Measurements from ENCODE around the gene SDHD.

SDHD gene

DNA sequence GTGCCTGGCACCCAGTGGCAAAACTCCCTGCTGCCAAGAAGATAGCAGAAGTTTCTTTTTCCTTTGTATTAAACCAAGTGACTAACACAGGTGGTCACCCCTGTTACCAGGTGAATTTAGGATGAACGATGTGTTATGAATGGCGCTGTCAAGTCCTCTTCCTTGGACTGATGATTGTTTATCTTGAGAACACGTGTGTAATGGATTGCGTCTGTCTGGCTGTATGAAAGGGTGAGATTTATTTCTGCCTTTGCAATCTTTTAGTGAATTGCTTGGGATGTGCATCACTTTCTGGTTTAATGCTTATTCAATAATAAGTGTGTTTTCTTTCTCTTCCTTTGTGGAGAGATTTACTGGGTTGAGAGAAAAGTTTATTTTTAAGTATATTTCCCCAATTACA lies 36.5 kb downstream of the SDHD start:
- no peaks in the 10 kb centered on the region for H3K9me3 ChIP-seq (ENCODE audit: control insufficient read depth, low read length)
- H3K27me3 ChIP-seq (replicated peaks; ENCODE audit: control insufficient read depth, insufficient read depth, low read length, poor library complexity, severe bottlenecking): no peaks in the 10 kb centered on the region
- DNase-seq: no peak

DNA sequence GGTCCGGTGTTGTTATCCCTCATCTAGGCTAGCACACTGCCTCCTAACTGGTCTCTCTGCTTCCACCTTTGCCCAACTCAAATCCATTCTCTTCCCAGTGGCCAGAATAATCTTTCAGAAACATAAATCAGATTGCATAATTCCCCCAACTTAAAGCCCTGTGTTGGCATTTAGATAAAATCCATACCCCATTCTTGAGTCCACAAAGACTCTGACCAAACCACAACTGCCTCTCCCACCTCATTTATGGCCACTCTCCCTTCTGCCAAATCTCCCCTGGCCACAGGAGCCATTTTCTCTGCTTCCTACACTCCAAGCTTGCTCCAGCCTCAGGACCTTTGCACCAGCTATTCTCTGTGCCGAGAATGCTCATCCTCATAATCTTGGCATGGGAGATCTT lies 40.4 kb downstream of the SDHD start:
- no peaks in the 10 kb centered on the region for H3K9me3 ChIP-seq (ENCODE audit: control insufficient read depth, low read length)
- no peak overlapping the region for H3K27ac ChIP-seq (ENCODE audit: insufficient read depth, low read length, poor library complexity, severe bottlenecking)
- no peak overlapping the region for H3K4me3 ChIP-seq (ENCODE audit: insufficient read depth, low read depth, low read length, poor library complexity, severe bottlenecking)
- no peak for DNase-seq
- H3K36me3 ChIP-seq (ENCODE audit: control insufficient read depth, insufficient read depth, low read length): no peaks in the 10 kb centered on the region
- no peaks in the 10 kb centered on the region for H3K4me1 ChIP-seq (ENCODE audit: control insufficient read depth, insufficient read depth, low read length, poor library complexity, severe bottlenecking)
- H3K27me3 ChIP-seq (replicated peaks; ENCODE audit: control insufficient read depth, insufficient read depth, low read length, poor library complexity, severe bottlenecking): no peaks in the 10 kb centered on the region

More for the DNA sequence above, 36.5 kb downstream of the SDHD start:
- Histone ChIP-seq H3K36me3 (ENCODE audit: control insufficient read depth, insufficient read depth, low read length) (no peaks in the 10 kb centered on the region), H3K4me1 (ENCODE audit: control insufficient read depth, insufficient read depth, low read length, poor library complexity, severe bottlenecking) (no peaks in the 10 kb centered on the region), H3K27ac (ENCODE audit: insufficient read depth, low read length, poor library complexity, severe bottlenecking) (no peak overlapping the region), H3K4me3 (ENCODE audit: insufficient read depth, low read depth, low read length, poor library complexity, severe bottlenecking) (no peak overlapping the region)

DNA sequence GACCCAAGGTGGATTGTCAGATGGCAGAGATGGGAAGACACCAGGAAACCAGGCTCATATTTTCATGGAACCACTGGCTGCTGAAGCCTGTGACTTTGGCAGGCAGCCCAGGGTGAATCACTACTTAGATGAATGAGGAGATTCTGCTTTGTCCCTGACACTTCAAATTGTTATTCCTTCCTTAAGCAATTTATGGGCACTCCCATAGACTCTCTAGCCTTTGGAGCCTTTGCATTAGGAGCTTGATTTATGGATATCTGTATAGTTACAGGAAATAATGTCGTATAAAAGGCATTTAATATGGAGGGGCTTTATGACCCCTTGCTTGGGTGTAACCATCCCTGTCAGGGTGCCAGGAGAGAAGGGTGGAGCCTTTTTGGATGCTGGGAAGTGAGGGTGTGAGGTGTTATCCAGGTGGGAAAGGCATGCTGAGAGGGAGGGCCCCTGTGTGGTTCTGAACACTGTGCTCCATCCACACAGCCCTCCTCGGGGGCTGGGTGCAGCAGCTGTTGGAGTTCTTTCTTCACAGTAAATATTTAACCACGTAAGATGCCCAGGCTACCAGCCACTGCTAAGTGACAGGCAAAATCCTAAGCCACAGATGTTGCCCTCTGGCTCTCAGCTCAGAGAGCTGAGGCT lies 41.9 kb downstream of the SDHD start:
- no peaks in the 10 kb centered on the region for H3K4me1 ChIP-seq (ENCODE audit: control insufficient read depth, insufficient read depth, low read length, poor library complexity, severe bottlenecking)
- H3K4me3 ChIP-seq (ENCODE audit: insufficient read depth, low read depth, low read length, poor library complexity, severe bottlenecking): no peak overlapping the region
- H3K36me3 ChIP-seq (ENCODE audit: control insufficient read depth, insufficient read depth, low read length): no peaks in the 10 kb centered on the region
- H3K27ac ChIP-seq (ENCODE audit: insufficient read depth, low read length, poor library complexity, severe bottlenecking): no peak overlapping the region
- no peaks in the 10 kb centered on the region for H3K27me3 ChIP-seq (replicated peaks; ENCODE audit: control insufficient read depth, insufficient read depth, low read length, poor library complexity, severe bottlenecking)
- H3K9me3 ChIP-seq (ENCODE audit: control insufficient read depth, low read length): no peaks in the 10 kb centered on the region
- no peak for DNase-seq

DNA sequence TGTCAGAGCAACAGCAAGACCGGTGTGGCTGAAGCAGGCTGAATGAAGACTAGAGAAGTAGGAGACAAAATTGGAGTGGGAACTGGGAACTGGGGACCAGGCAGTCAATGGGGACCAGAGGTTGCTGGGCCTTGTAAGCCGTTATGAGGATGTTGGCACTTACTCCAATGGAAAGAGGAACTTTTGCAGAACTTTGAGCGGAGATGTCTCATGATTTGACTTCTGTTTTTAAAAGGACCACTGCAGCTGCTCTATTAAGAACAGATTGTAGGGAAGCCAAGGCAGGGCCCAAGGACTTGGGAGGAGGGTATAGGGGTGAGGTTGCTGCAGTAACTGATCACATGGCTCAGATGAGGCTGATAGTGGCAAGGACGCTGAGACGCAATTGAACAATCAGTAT lies 43.0 kb downstream of the SDHD start:
- H3K36me3 ChIP-seq (ENCODE audit: control insufficient read depth, insufficient read depth, low read length): no peaks in the 10 kb centered on the region
- no peak overlapping the region for H3K27ac ChIP-seq (ENCODE audit: insufficient read depth, low read length, poor library complexity, severe bottlenecking)
- no peak for DNase-seq
- H3K27me3 ChIP-seq (replicated peaks; ENCODE audit: control insufficient read depth, insufficient read depth, low read length, poor library complexity, severe bottlenecking): no peaks in the 10 kb centered on the region
- no peaks in the 10 kb centered on the region for H3K4me1 ChIP-seq (ENCODE audit: control insufficient read depth, insufficient read depth, low read length, poor library complexity, severe bottlenecking)
- H3K9me3 ChIP-seq (ENCODE audit: control insufficient read depth, low read length): no peaks in the 10 kb centered on the region
- no peak overlapping the region for H3K4me3 ChIP-seq (ENCODE audit: insufficient read depth, low read depth, low read length, poor library complexity, severe bottlenecking)

DNA sequence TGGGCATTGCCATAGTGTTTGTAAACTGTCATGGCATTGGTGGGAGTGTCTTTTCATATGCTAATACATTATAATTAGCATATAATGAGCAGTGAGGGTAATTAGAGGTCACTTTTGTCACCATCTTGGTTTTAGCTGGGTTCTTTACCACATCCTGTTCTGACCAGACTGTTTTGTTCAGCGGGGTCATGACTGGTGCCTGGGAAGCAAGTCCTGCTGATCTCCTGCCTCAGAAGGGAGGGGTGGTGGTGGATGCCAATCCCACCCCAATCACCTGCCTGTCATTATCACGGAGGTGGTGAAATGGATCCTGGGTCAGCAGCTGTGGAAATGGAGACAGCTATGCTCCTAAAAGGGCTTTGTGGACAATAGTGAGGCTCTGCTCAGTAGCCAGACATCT lies 46.1 kb downstream of the SDHD start:
- Histone ChIP-seq H3K27me3 (replicated peaks; ENCODE audit: control insufficient read depth, insufficient read depth, low read length, poor library complexity, severe bottlenecking) (no peaks in the 10 kb centered on the region), H3K4me3 (ENCODE audit: insufficient read depth, low read depth, low read length, poor library complexity, severe bottlenecking) (no peak overlapping the region), H3K9me3 (ENCODE audit: control insufficient read depth, low read length) (no peaks in the 10 kb centered on the region), H3K4me1 (ENCODE audit: control insufficient read depth, insufficient read depth, low read length, poor library complexity, severe bottlenecking) (no peaks in the 10 kb centered on the region), H3K27ac (ENCODE audit: insufficient read depth, low read length, poor library complexity, severe bottlenecking) (no peak overlapping the region), H3K36me3 (ENCODE audit: control insufficient read depth, insufficient read depth, low read length) (no peaks in the 10 kb centered on the region)
- no peak for DNase-seq

DNA sequence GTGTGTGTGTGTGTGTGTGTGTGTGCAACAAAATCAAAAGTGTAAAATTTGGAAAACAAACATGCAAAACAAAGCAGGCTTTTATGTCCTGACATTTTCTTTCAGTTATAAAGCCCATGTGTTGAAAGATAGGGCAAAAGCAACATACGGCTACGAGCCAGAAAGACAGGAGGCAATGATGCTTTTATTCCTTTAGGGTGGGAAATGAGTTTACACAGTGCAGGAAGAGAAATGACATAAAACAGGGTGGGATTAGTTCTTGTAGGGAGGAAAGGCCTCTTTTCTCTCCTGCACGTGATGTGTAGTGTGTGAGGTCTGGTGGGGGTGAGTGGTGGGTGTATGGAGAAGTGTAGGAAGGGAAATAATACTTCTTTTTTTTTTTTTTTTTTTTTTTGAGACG lies 47.8 kb downstream of the SDHD start:
- H3K27ac ChIP-seq (ENCODE audit: insufficient read depth, low read length, poor library complexity, severe bottlenecking): no peak overlapping the region
- H3K27me3 ChIP-seq (replicated peaks; ENCODE audit: control insufficient read depth, insufficient read depth, low read length, poor library complexity, severe bottlenecking): no peaks in the 10 kb centered on the region
- no peak overlapping the region for H3K4me3 ChIP-seq (ENCODE audit: insufficient read depth, low read depth, low read length, poor library complexity, severe bottlenecking)
- DNase-seq: no peak
- no peaks in the 10 kb centered on the region for H3K4me1 ChIP-seq (ENCODE audit: control insufficient read depth, insufficient read depth, low read length, poor library complexity, severe bottlenecking)
- no peaks in the 10 kb centered on the region for H3K36me3 ChIP-seq (ENCODE audit: control insufficient read depth, insufficient read depth, low read length)
- no peaks in the 10 kb centered on the region for H3K9me3 ChIP-seq (ENCODE audit: control insufficient read depth, low read length)

DNA sequence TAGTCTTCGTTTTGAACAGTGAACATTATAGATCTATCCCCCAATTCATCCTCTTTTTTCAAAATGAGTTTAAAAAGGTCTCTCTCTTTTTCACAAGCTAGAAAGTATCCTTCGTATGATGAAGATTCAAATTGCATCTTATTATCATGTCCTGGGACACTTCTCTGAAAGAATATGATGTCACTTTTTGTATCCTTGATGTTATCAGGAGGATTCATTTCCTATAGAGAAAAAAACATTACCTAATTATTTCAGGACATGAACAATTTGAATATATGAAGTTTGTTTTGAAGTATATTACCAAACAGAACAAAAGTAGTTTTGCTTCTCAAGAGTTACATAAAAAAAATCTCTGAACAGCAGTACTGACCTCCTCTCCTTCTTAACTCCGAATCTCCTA lies 56.9 kb downstream of the SDHD start:
- H3K36me3 ChIP-seq (ENCODE audit: control insufficient read depth, insufficient read depth, low read length): no peaks in the 10 kb centered on the region
- no peaks in the 10 kb centered on the region for H3K4me1 ChIP-seq (ENCODE audit: control insufficient read depth, insufficient read depth, low read length, poor library complexity, severe bottlenecking)
- no peaks in the 10 kb centered on the region for H3K27me3 ChIP-seq (replicated peaks; ENCODE audit: control insufficient read depth, insufficient read depth, low read length, poor library complexity, severe bottlenecking)
- DNase-seq: no peak
- no peak overlapping the region for H3K27ac ChIP-seq (ENCODE audit: insufficient read depth, low read length, poor library complexity, severe bottlenecking)
- H3K9me3 ChIP-seq (ENCODE audit: control insufficient read depth, low read length): no peaks in the 10 kb centered on the region
- no peak overlapping the region for H3K4me3 ChIP-seq (ENCODE audit: insufficient read depth, low read depth, low read length, poor library complexity, severe bottlenecking)

Measured in effector memory CD4-positive, alpha-beta T cell (primary cell).